Activated CD8-positive, alpha-beta T cell treated with anti-CD3 and anti-CD28 coated beads for 36 hours (primary cell): ENCODE data around the gene ZNF385C. TPM values are rescaled to one million over a fixed set of nuclear protein-coding genes. Genes with fewer than 3 reads are reported as not detected.

Experiments used
- ATAC-seq: fragments of 200-7000 bp; cut with Tn5 transposase; one replicate; pipeline ENCODE4 v1.10.0; 2021; ENCODE audit warnings: mild to moderate bottlenecking, moderate library complexity
- CTCF ChIA-PET: fragments of 350-600 bp; sonication (Branson Sonifier 250); formaldehyde crosslinking; loops from one replicate; lab custom pipeline; 2021; ENCODE audit warnings: antibody characterized with exemption; lab: Charles Lee
- POLR2A ChIA-PET: fragments of 350-600 bp; sonication (Branson Sonifier 250); formaldehyde crosslinking; loops from one replicate; lab custom pipeline; 2021; ENCODE audit warnings: antibody characterized with exemption; lab: Charles Lee
- DNase-seq: peaks from one replicate; pipeline ENCODE4 v3.0.0-alpha.2; 2020
- H3K27ac Mint-ChIP-seq: one replicate; pipeline ENCODE4 v1.8.0; 2021; ENCODE audit warnings: mild to moderate bottlenecking, mixed read lengths
- H3K27me3 Mint-ChIP-seq: one replicate; pipeline ENCODE4 v1.8.0; 2021; ENCODE audit warnings: mixed read lengths
- H3K36me3 Mint-ChIP-seq: one replicate; pipeline ENCODE4 v1.8.0; 2021; ENCODE audit warnings: low read depth, mixed read lengths
- H3K4me1 Mint-ChIP-seq: one replicate; pipeline ENCODE4 v1.8.0; 2021; ENCODE audit warnings: low read depth, mixed read lengths
- H3K4me3 Mint-ChIP-seq: one replicate; pipeline ENCODE4 v1.8.0; 2021; ENCODE audit warnings: mild to moderate bottlenecking, moderate library complexity, mixed read lengths
- H3K9me3 Mint-ChIP-seq: one replicate; pipeline ENCODE4 v1.8.0; 2021; ENCODE audit warnings: mixed read lengths
- intact Hi-C: fragments of 100-400 bp; cut with micrococcal nuclease; formaldehyde crosslinking; loops from one replicate; pipeline ENCODE4 v1.10.0; 2022
- total RNA-seq, 2 experiments: library from RNA; stranded (reverse); gene quantifications; one replicate each; pipeline ENCODE4 v1.2.3, GENCODE V29; 2021
- TF ChIP-seq, protein P1 (sequence below): fragments of 200-600 bp; IDR thresholded peaks from one replicate; pipeline ENCODE4 v1.8.0; 2022; ENCODE audit warnings: antibody characterized with exemption, mild to moderate bottlenecking

Gene ZNF385C
- total RNA-seq, 2 experiments from 2014 or later: 1.3 TPM

DNA sequence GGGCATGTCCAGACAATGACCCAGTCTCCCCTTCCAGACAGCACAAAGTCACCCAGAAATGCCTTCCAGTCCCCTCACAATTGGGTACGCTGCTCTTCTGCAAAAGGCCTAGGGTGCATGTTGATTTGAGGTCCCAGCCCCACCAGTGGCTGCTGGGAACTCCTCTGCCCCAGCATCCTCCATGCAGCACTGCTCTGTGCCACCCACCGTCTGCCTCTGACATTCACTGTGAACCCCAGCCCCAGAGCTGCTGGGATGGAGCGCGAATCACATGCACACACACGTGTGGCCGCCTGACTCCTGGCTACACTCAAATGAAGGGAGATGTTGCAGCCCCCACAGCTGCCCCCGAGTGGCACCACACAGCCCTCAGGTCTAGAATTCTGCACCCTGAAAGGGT lies 46.6 kb downstream of the ZNF385C start:
- Mint-ChIP-seq H3K4me1 (peaks cover 6% of the 10 kb centered on the region), H3K9me3 (no peaks in the 10 kb centered on the region), H3K27ac (no peak overlapping the region), H3K36me3 (no peaks in the 10 kb centered on the region), H3K27me3 (peaks cover 29% of the 10 kb centered on the region), H3K4me3 (peak overlapping the region; percentile 13)
- intact Hi-C loops: no loop called here
- DNase-seq: no peak
- TF ChIP-seq, protein P1, sequence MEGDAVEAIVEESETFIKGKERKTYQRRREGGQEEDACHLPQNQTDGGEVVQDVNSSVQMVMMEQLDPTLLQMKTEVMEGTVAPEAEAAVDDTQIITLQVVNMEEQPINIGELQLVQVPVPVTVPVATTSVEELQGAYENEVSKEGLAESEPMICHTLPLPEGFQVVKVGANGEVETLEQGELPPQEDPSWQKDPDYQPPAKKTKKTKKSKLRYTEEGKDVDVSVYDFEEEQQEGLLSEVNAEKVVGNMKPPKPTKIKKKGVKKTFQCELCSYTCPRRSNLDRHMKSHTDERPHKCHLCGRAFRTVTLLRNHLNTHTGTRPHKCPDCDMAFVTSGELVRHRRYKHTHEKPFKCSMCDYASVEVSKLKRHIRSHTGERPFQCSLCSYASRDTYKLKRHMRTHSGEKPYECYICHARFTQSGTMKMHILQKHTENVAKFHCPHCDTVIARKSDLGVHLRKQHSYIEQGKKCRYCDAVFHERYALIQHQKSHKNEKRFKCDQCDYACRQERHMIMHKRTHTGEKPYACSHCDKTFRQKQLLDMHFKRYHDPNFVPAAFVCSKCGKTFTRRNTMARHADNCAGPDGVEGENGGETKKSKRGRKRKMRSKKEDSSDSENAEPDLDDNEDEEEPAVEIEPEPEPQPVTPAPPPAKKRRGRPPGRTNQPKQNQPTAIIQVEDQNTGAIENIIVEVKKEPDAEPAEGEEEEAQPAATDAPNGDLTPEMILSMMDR: no peak
- CTCF ChIA-PET: interaction anchor here (0.6 to 1.6 kb wide), 7 partner anchors 10 to 49 kb away, joined by 3 to 9 read pairs (median 4); partner anchors contain the start of gene NKIRAS2
- POLR2A ChIA-PET: interaction anchor here (0.6 to 1.4 kb wide), 2 partner anchors 20 to 136 kb away, joined by 3 read pairs; no protein-coding TSS in a partner anchor
- ATAC-seq: no peak

- Mint-ChIP-seq H3K4me1 (peaks cover 6% of the 10 kb centered on the region), H3K9me3 (no peaks in the 10 kb centered on the region), H3K27ac (no peak overlapping the region), H3K36me3 (no peaks in the 10 kb centered on the region), H3K27me3 (peaks cover 29% of the 10 kb centered on the region), H3K4me3 (peak overlapping the region; percentile 47)
- ChIA-PET CTCF (interaction anchor here (0.6 to 1.6 kb wide), 7 partner anchors 10 to 50 kb away, joined by 3 to 9 read pairs (median 4); partner anchors contain the start of gene NKIRAS2), POLR2A (interaction anchor here (1.4 kb wide), 1 partner anchor 21 kb away, joined by 3 read pairs; no protein-coding TSS in a partner anchor)
- ATAC-seq (no peak), DNase-seq (no peak)
- TF ChIP-seq, protein P1: no peak
- intact Hi-C loops: no loop called here
Observed at GRCh38 chr17:42051013-42051400, 47.3 kb downstream of the ZNF385C start.

- ATAC-seq (peak; percentile 84), DNase-seq (peak; percentile 62)
- intact Hi-C loops: no loop called here
- Mint-ChIP-seq H3K4me3 (peak within 1 kb of the TSS; percentile 53), H3K27me3 (peaks cover 29% of the 10 kb centered on the region), H3K36me3 (no peaks in the 10 kb centered on the region), H3K9me3 (no peaks in the 10 kb centered on the region), H3K27ac (no peak within 1 kb of the TSS), H3K4me1 (peaks cover 4% of the 10 kb centered on the region)
- CTCF ChIA-PET: interaction anchor here (1.0 to 1.6 kb wide), 8 partner anchors 11 to 51 kb away, joined by 3 to 9 read pairs (median 4); partner anchors contain the start of gene NKIRAS2
- TF ChIP-seq, protein P1: peak; percentile 46
- POLR2A ChIA-PET: interaction anchor here (1.4 kb wide), 1 partner anchor 22 kb away, joined by 3 read pairs; no protein-coding TSS in a partner anchor
Observed at GRCh38 chr17:42050393-42051012, 47.8 kb downstream of the ZNF385C start, which contains the start of gene C17orf113. Gene C17orf113 (minus strand): TSS chr17:42050601. CDS start chr17:42043376, 7,225 bp downstream.

GRCh38 chr17:42049834-42050392 lies 48.4 kb downstream of the ZNF385C start:
- peaks cover 2% of the 10 kb centered on the region for H3K4me1 Mint-ChIP-seq
- no peaks in the 10 kb centered on the region for H3K36me3 Mint-ChIP-seq
- DNase-seq (no peak), ATAC-seq (no peak)
- TF ChIP-seq, protein P1: no peak
- H3K4me3 Mint-ChIP-seq: peak overlapping the region; percentile 53
- H3K27me3 Mint-ChIP-seq: peaks cover 29% of the 10 kb centered on the region
- intact Hi-C loops: no loop called here
- H3K27ac Mint-ChIP-seq: no peak overlapping the region
- CTCF ChIA-PET: interaction anchor here (0.8 to 1.6 kb wide), 7 partner anchors 8 to 51 kb away, joined by 3 to 5 read pairs (median 4); no protein-coding TSS in a partner anchor
- H3K9me3 Mint-ChIP-seq: no peaks in the 10 kb centered on the region
- POLR2A ChIA-PET: no interaction called here
